HG02840 (cell line): ENCODE data around the gene SVBP.
"Not testable (repeated sequence)": the region's sequence is repeated elsewhere in the genome, so short reads cannot be mapped to it uniquely, and the experiment has no call there.

Source experiments
- ATAC-seq: cut with Tn5 transposase; IDR thresholded peaks from one replicate; pipeline ENCODE4 v1.9.1; 2021; ENCODE audit warnings: mild to moderate bottlenecking, moderate library complexity, moderate number of reproducible peaks; ENCODE audit not compliant: unreplicated experiment, low FRiP score

SVBP gene

DNA sequence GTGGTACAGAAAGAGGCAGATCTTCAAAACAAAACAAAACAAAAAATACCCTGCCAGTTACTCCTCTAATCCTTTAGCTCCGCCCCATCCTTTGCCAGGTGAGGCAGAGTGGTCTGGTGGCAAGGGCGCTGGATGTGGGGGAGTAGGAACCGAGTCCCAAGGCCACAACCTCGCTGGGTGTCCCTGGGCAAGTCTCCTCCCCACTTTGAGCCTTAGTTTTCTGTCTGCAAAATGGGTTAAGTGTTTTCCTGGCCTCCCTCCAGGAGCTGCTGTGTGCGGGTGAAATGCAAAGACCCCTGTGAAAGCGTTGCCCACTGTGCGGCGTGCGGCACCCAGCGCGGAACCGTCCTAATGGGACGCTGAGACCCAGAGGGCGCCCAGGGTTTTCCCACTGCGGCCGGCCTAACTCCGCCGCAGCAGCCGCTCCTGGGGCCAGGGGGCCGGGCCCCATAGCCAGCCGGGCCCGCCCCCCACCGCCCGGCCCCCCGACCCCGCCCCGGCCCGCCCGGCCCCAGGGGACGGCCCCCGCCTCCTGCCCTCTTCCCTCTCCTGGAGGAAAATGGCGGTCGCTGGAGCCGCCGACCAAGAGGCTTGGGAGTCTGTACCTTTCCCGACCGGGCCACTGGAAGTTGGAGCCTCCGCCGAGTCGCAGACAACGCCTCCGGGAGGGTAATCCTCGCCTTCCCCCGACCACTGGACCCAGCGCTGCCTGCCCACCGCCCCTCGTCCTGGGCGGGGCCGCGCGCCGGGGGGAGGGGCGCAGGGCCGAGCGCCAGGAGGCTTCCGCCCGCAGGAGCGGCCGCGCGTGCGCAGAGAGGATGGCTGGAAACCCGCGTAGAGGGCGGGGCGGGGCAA is at the start of gene SVBP, which contains the start of gene ERMAP:
TSS of gene SVBP (minus strand) at position 813 of the 855 bp plus-strand sequence. CDS start 853 bp downstream, outside the sequence.
TSS of gene ERMAP (plus strand) at position 538 of the 855 bp plus-strand sequence. CDS start 13,327 bp downstream, outside the sequence.
- peak; percentile 91 for ATAC-seq

GRCh38 chr1:42866549-42866948 is 49.4 kb upstream of the SVBP start:
- no peak for ATAC-seq

GRCh38 chr1:42861014-42861399 is 43.8 kb upstream of the SVBP start:
- ATAC-seq: no peak

GRCh38 chr1:42860339-42861013 is 43.3 kb upstream of the SVBP start:
- no peak for ATAC-seq

GRCh38 chr1:42859366-42859765 is 42.2 kb upstream of the SVBP start:
- not testable (repeated sequence) for ATAC-seq

GRCh38 chr1:42856554-42856953 is 39.4 kb upstream of the SVBP start:
- not testable (repeated sequence) for ATAC-seq

DNA sequence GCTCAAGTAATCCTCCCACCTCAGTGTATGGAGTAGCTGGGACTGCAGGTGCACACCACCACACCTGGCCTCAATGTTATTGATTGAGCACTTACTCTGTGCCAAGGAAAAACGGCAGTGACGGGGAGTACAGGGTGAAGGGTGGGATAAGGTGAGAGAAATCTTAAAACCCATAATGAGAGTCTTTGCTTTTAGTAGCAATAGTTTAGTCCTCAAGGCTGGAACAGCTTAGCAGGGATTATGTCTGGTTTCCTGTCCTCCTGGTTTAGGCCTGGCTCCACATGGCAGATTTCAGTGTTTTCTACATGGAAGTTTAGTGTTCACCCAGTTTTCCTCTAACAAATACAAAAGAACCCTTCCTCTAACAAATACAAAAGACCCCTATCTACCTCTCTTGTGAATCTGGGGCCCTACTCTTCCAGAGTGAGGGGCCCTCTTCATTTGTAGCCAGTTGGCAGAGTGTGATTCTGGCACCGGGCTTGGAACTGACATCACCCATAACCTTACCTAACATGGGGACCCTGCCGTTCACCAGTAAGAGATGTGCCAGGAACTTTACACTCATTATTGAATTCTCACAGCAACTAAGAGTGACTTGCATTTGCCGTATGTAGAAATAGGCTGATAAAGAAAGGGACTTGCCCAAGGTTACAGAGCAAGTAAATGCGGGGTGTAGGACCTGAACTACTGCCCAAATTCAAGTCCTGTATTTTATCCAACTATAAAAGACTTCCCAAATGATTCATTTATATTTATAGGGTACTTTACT is 36.1 kb upstream of the SVBP start:
- ATAC-seq: no peak

GRCh38 chr1:42852608-42852980 is 35.4 kb upstream of the SVBP start:
- ATAC-seq: no peak

DNA sequence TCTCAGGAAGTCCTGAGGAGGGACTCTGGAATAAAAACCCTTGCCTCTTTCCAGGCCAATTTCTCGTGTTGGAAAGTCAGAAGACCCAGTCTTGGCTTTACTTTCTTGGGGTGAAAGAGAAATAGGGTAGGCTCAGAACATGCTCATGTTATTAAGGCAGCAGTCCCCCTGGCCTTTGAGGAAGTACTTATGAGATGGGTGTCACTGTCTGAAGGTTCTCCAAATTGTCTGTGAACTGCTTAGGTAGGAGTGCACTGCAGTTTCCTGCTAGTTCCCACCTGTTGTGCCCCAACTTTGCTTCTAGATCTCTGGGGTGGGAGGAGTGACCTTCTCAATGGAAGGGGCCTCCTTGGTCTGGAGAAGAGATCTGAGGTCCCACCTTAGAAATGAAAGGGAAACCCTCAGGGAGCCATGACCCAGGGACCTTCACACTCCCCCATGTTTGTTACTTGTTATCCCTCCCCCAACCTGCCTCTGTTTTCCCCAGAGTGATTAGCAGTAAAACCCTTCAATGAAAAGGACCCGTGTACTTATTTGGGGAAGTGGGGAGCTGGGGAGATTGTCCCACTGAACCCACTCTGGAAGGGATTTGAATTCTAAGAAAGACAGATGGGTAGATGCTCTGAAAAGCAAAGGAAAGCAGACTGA is 34.9 kb upstream of the SVBP start:
- no peak for ATAC-seq

DNA sequence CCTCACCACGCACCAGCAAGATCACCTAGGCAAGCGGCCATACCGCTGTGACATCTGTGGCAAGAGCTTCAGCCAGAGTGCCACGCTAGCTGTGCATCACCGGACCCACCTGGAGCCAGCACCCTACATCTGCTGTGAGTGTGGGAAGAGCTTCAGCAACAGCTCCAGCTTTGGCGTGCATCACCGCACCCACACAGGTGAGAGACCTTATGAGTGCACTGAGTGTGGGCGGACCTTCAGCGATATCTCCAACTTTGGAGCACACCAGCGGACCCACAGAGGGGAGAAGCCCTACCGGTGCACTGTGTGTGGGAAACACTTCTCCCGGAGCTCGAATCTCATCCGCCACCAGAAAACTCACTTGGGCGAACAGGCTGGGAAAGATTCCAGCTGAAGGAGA is 34.2 kb upstream of the SVBP start:
- no peak for ATAC-seq

DNA sequence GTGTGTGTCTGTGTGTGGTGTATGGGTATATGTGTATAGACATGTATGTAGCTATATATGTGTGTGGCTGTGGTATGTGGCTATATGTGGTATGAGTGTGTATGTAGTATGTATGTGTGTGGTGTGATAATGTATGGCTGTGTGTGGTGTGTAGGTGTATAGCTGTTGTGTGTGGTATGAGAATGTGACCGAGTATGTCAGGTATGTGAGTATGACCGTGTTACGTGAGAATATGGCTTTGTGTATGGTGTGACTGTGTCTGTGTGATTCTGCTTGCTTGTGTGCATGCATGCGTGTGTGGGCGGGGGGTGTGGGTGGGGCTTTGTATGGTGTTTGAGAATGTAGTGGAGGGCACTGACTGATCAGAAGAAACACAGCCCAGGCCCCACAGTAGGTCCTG is 32.7 kb upstream of the SVBP start:
- ATAC-seq: no peak

DNA sequence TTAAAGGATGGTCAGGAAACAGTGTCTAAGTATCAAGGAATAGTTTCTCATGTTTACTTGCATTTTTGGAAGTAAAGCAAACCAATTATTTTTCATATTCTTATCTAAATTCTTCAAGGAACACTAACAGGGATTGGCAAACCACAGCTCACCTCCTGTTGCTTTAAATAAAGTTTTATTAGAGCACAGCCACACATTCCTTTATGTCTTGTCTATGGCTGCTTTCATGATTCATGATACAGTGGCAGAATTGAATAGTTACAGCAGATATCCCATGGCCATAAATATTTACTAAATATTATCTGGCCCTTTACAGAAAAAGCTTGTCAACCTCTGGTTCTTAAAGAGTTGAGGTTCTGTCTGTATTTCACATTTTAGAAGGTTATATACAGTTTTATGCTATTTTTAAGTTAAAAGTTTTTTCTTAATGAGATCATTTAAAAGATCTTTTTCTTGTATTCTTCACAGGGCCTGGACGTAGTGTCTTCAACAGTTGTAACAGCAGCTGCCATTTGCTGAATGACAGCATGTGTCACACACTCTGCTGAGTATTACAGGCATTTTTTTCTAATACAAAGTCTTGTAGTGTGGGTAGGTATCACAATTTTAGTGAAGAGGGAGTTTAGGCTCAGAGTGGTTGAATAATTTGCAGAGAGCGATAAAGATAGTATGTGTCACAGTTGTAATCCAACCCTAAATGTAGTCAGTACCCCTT is 31.8 kb upstream of the SVBP start:
- no peak for ATAC-seq

DNA sequence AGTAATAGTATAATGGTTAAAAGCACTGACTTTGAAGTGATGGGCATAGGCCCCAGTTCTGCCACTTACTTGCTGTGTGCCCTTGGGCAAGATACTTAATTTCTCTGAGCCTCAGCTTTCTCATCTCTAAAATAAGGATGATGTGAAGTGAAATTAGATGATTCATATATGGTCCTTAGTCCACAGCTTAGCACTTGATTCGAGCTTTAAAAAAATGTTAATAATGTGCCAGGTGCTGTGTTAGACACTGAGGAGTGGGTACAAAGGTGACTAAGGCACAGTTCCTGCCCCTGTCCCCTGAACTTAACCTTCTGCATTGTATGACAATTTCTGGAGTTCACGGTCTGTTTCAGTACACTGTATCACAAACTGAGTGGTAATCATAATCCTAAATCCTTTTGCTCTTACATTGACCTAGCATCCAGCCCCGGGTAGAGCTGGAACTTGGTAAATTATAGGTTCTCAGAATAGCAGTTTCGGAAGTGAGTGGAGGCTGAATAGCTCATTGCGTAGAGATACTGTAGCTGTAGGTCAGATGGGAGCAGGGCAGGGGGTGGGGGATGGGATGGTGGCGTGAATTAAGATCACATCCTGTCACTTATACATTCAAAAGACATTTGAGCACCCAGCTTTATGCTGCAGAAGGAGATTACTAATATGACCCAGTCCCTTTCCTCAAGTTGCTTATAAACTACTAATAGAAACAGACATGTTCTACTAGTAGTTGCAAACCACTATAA is 30.7 kb upstream of the SVBP start:
- no peak for ATAC-seq

GRCh38 chr1:42847111-42847595 is 30.0 kb upstream of the SVBP start:
- ATAC-seq: no peak

DNA sequence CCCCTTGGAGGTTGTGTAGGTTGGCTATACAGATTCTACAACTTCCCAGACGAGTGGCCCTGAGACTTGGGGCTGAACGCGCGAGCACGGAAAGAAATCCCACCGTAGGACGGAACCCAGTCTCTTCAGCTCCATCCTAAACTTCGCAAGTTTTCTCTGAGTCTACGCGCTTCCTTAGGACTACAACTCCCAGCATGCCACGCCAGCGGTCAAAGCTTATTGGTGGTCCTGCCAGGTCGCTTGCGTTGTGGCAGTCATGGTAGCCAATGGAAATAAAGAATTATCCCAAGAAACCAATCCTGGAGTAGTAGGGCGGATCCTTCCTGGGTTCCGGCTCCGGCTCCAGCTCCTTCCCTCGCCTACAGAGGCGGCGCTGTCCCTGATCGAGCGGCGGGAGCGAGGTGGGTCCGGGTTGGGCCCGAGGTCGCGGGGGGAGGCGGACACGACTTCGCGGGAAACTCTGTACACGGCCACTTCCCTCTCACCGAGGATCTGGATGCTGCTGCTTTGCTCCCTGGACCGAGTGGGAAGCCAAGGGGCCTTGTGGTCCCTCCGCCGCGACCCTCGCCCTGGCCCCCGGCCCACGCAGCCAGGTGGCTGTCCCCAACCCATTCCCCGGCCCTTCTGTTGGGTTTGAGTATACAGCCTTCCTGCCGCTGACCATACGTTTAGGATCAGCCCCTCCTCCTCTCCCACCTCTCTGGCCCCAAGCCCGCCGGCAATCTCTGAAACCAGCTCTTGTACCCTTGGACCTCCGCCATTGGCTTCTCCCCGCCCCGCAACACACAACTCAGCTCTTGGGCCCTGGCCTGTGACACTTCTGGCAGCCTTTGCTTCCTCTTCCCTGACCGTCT is 29.3 kb upstream of the SVBP start, which contains the start of gene ZNF691:
TSS of gene ZNF691 (plus strand) at position 357 of the 854 bp plus-strand sequence. CDS start 3,046 bp downstream, outside the sequence.
- peak; percentile 89 for ATAC-seq

- ATAC-seq: peak; percentile 15
These were observed 28.7 kb upstream of the SVBP start for GRCh38 chr1:42845866-42846256.

GRCh38 chr1:42845193-42845592 is 28.0 kb upstream of the SVBP start:
- no peak for ATAC-seq

DNA sequence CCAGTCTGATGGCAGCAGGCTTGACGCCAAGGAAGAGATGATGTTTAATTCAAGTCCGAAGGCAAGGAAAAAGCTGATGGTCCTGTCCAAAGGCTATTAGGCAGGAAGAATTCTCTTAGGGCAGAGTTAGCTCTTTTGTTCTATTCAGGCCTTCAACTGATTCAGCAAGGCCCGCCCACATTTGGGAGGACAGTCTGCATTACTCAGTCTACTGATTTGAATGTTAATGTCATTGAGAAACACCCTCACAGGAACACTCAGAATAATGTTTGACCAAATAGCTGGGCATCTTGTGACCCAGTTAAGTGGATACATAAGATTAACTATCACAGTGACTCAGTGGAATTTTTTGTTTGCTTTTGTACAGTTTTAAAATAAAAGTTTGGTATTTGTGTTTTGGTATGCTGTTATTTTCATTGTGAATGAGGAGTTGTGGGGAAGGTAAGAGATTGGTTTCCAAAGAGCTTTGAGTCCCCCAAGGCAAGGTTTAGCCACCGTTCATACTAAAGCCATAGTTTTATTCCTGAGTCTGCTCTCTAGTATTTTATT is 27.5 kb upstream of the SVBP start:
- no peak for ATAC-seq
